Mononuclear cell (primary cell): ENCODE data around the gene AGBL1. TPM values are rescaled to one million over a fixed set of nuclear protein-coding genes. Genes with fewer than 3 reads are reported as not detected.
"Not testable (repeated sequence)": the region's sequence is repeated elsewhere in the genome, so short reads cannot be mapped to it uniquely, and the experiment has no call there.

Source experiments
- H3K27me3 ChIP-seq: 2 replicates; pipeline ENCODE4 v1.6.0; 2011; ENCODE audit warnings: low read length, control low read depth; ENCODE audit not compliant: insufficient read depth
- H3K4me1 ChIP-seq: 2 replicates; pipeline ENCODE4 v1.5.1; 2011; ENCODE audit warnings: mild to moderate bottlenecking, low read length, control low read depth; ENCODE audit not compliant: insufficient read depth
- H3K4me3 ChIP-seq: 2 replicates; pipeline ENCODE4 v1.5.1; 2011; ENCODE audit warnings: mild to moderate bottlenecking, low read length, moderate library complexity
- H3K9me3 ChIP-seq: 2 replicates; pipeline ENCODE4 v1.5.1; 2011; ENCODE audit warnings: low read depth, mild to moderate bottlenecking, control low read depth, low read length
- total RNA-seq: library from RNA; depleted of rRNA; stranded (reverse); fragments of >200 nt; gene quantifications from one replicate; pipeline ENCODE4 v1.2.3, GENCODE V29; 2012

Gene AGBL1
- total RNA-seq, 1 donor = under 0.01 TPM

- H3K9me3 ChIP-seq = no peaks in the 10 kb centered on the region
- H3K27me3 ChIP-seq = no peaks in the 10 kb centered on the region
- H3K4me3 ChIP-seq = no peak overlapping the region
- no peaks in the 10 kb centered on the region for H3K4me1 ChIP-seq
Observed at GRCh38 chr15:86877171-86877631, 797.5 kb downstream of the AGBL1 start.

GRCh38 chr15:86878844-86879243, 799.2 kb downstream of the AGBL1 start:
- not testable (repeated sequence) for H3K4me3 ChIP-seq, H3K27me3 ChIP-seq, H3K4me1 ChIP-seq, H3K9me3 ChIP-seq

GRCh38 chr15:86879250-86880229, 799.9 kb downstream of the AGBL1 start:
- H3K27me3 ChIP-seq = no peaks in the 10 kb centered on the region
- no peak overlapping the region for H3K4me3 ChIP-seq
- no peaks in the 10 kb centered on the region for H3K4me1 ChIP-seq
- no peaks in the 10 kb centered on the region for H3K9me3 ChIP-seq

GRCh38 chr15:86885616-86886015, 805.9 kb downstream of the AGBL1 start:
- no peaks in the 10 kb centered on the region for H3K9me3 ChIP-seq
- H3K4me1 ChIP-seq = no peaks in the 10 kb centered on the region
- no peaks in the 10 kb centered on the region for H3K27me3 ChIP-seq
- H3K4me3 ChIP-seq = no peak overlapping the region

GRCh38 chr15:86892774-86893449, 813.2 kb downstream of the AGBL1 start:
- Histone ChIP-seq H3K4me1 (no peaks in the 10 kb centered on the region), H3K9me3 (no peaks in the 10 kb centered on the region), H3K27me3 (no peaks in the 10 kb centered on the region), H3K4me3 (no peak overlapping the region)

- Histone ChIP-seq H3K27me3 (no peaks in the 10 kb centered on the region), H3K4me3 (no peak overlapping the region), H3K4me1 (no peaks in the 10 kb centered on the region), H3K9me3 (no peaks in the 10 kb centered on the region)
Observed at GRCh38 chr15:86894269-86894668, 814.6 kb downstream of the AGBL1 start.

GRCh38 chr15:86903642-86904421, 824.2 kb downstream of the AGBL1 start:
- no peak overlapping the region for H3K4me3 ChIP-seq
- no peaks in the 10 kb centered on the region for H3K9me3 ChIP-seq
- no peaks in the 10 kb centered on the region for H3K4me1 ChIP-seq
- H3K27me3 ChIP-seq = no peaks in the 10 kb centered on the region

- no peak overlapping the region for H3K4me3 ChIP-seq
- H3K9me3 ChIP-seq = no peaks in the 10 kb centered on the region
- H3K27me3 ChIP-seq = no peaks in the 10 kb centered on the region
- H3K4me1 ChIP-seq = no peaks in the 10 kb centered on the region
Observed at GRCh38 chr15:86905625-86906256, 826.1 kb downstream of the AGBL1 start.

GRCh38 chr15:86906376-86906775, 826.7 kb downstream of the AGBL1 start:
- Histone ChIP-seq H3K27me3 (no peaks in the 10 kb centered on the region), H3K9me3 (no peaks in the 10 kb centered on the region), H3K4me3 (no peak overlapping the region), H3K4me1 (no peaks in the 10 kb centered on the region)

- no peak overlapping the region for H3K4me3 ChIP-seq
- H3K9me3 ChIP-seq = no peaks in the 10 kb centered on the region
Observed at GRCh38 chr15:86911022-86911421, 831.4 kb downstream of the AGBL1 start.

GRCh38 chr15:86912661-86913060, 833.0 kb downstream of the AGBL1 start:
- Histone ChIP-seq H3K4me3 (no peak overlapping the region), H3K27me3 (no peaks in the 10 kb centered on the region), H3K9me3 (no peaks in the 10 kb centered on the region), H3K4me1 (no peaks in the 10 kb centered on the region)

More at GRCh38 chr15:86911022-86911421, 831.4 kb downstream of the AGBL1 start:
- H3K27me3 ChIP-seq = no peaks in the 10 kb centered on the region
- no peaks in the 10 kb centered on the region for H3K4me1 ChIP-seq

GRCh38 chr15:86915811-86916331, 836.2 kb downstream of the AGBL1 start:
- no peaks in the 10 kb centered on the region for H3K9me3 ChIP-seq
- H3K4me1 ChIP-seq = no peaks in the 10 kb centered on the region
- H3K4me3 ChIP-seq = no peak overlapping the region
- H3K27me3 ChIP-seq = no peaks in the 10 kb centered on the region

- Histone ChIP-seq H3K27me3 (no peaks in the 10 kb centered on the region), H3K4me3 (no peak overlapping the region), H3K9me3 (no peaks in the 10 kb centered on the region), H3K4me1 (no peaks in the 10 kb centered on the region)
Observed at GRCh38 chr15:86916671-86917360, 837.1 kb downstream of the AGBL1 start.

- no peak overlapping the region for H3K4me3 ChIP-seq
- no peaks in the 10 kb centered on the region for H3K27me3 ChIP-seq
- H3K9me3 ChIP-seq = no peaks in the 10 kb centered on the region
- H3K4me1 ChIP-seq = no peaks in the 10 kb centered on the region
Observed at GRCh38 chr15:86917361-86917671, 837.6 kb downstream of the AGBL1 start.
